IMR-90 (cell line): ENCODE results near the gene STUB1. TPM values are rescaled to one million over a fixed set of nuclear protein-coding genes. Genes with fewer than 3 reads are reported as not detected.

Experiments
- ATAC-seq: fragments of 200-7000 bp; cut with Tn5 transposase; 2 replicates; pipeline ENCODE4 v1.9.1; 2020; ENCODE audit warnings: low read depth, mild to moderate bottlenecking, moderate library complexity
- BruUV-seq: library from RNA; stranded (reverse); fragments of 400-500 nt; replicated peaks from 2 replicates; lab custom pipeline; 2021; lab: Mats Ljungman, UMichigan
- CTCF ChIA-PET: fragments of 300-600 bp; formaldehyde crosslinking; extraction: SDS; loops from one replicate; lab custom pipeline; 2021; ENCODE audit warnings: antibody characterized with exemption; lab: Yijun Ruan, JAX
- POLR2A ChIA-PET: fragments of 300-600 bp; sonication (Branson Sonifier 250); formaldehyde crosslinking; loops from one replicate; lab custom pipeline; 2022; ENCODE audit warnings: antibody characterized with exemption; ENCODE audit not compliant: unreplicated experiment; lab: Charles Lee
- DNase-seq: peaks from one replicate; pipeline ENCODE4 v3.0.0; 2013
- H2AFZ ChIP-seq: replicated peaks from 2 replicates; pipeline ENCODE3; 2013; ENCODE audit warnings: low read length, mild to moderate bottlenecking; ENCODE audit not compliant: poor library complexity
- H2AK5ac ChIP-seq: 2 replicates; pipeline ENCODE4 v1.6.1; 2013; ENCODE audit warnings: low read depth, low read length, inconsistent platforms
- H2AK9ac ChIP-seq: replicated peaks from 2 replicates; pipeline ENCODE3; 2013; ENCODE audit warnings: mild to moderate bottlenecking, low read depth, low read length, moderate library complexity; ENCODE audit not compliant: poor library complexity
- H2BK120ac ChIP-seq: 2 replicates; pipeline ENCODE4 v1.6.1; 2013; ENCODE audit warnings: low read depth, low read length, inconsistent platforms
- H2BK15ac ChIP-seq: 3 replicates; pipeline ENCODE4 v1.6.1; 2013; ENCODE audit warnings: low read depth, low read length, inconsistent platforms
- H2BK20ac ChIP-seq: 2 replicates; pipeline ENCODE4 v1.6.1; 2013; ENCODE audit warnings: low read depth, mild to moderate bottlenecking, inconsistent platforms, low read length, moderate library complexity
- H2BK5ac ChIP-seq: 2 replicates; pipeline ENCODE4 v1.6.1; 2013; ENCODE audit warnings: mild to moderate bottlenecking, low read depth, low read length, inconsistent platforms; ENCODE audit not compliant: poor library complexity, severe bottlenecking
- H3K14ac ChIP-seq: replicated peaks from 2 replicates; pipeline ENCODE4 v1.6.1; 2013; ENCODE audit warnings: low read depth, low read length, inconsistent platforms
- H3K18ac ChIP-seq: 2 replicates; pipeline ENCODE4 v1.6.1; 2013; ENCODE audit warnings: low read depth, low read length, control low read depth
- H3K23ac ChIP-seq: 2 replicates; pipeline ENCODE4 v1.6.1; 2013; ENCODE audit warnings: low read depth, low read length, inconsistent platforms
- H3K27ac ChIP-seq: 2 replicates; pipeline ENCODE4 v1.5.1; 2013; ENCODE audit warnings: mild to moderate bottlenecking, control low read depth, low read length; ENCODE audit not compliant: insufficient read depth
- H3K27me3 ChIP-seq: 2 replicates; pipeline ENCODE4 v1.6.1; 2013; ENCODE audit warnings: low read length; ENCODE audit not compliant: control insufficient read depth, insufficient read depth
- H3K36me3 ChIP-seq: 2 replicates; pipeline ENCODE4 v1.6.1; 2013; ENCODE audit warnings: low read length, mixed read lengths; ENCODE audit not compliant: control insufficient read depth, insufficient read depth
- H3K4ac ChIP-seq: 2 replicates; pipeline ENCODE4 v1.6.1; 2013; ENCODE audit warnings: low read depth, low read length, inconsistent platforms
- H3K4me1 ChIP-seq: 2 replicates; pipeline ENCODE4 v1.6.1; 2013; ENCODE audit warnings: low read length, mixed read lengths; ENCODE audit not compliant: control insufficient read depth, insufficient read depth
- H3K4me2 ChIP-seq: 2 replicates; pipeline ENCODE4 v1.6.1; 2013; ENCODE audit warnings: low read depth, mild to moderate bottlenecking, control low read depth, low read length, moderate library complexity
- H3K4me3 ChIP-seq: 2 replicates; pipeline ENCODE4 v1.5.1; 2013; ENCODE audit warnings: low read depth, mild to moderate bottlenecking, control low read depth, low read length, moderate library complexity; ENCODE audit not compliant: insufficient read depth
- H3K56ac ChIP-seq: 2 replicates; pipeline ENCODE4 v1.6.1; 2013; ENCODE audit warnings: low read length, inconsistent platforms; ENCODE audit not compliant: insufficient read depth; ENCODE audit errors: extremely low read depth
- H3K79me1 ChIP-seq, 2 experiments: 2 replicates each; pipeline ENCODE4 v1.6.1; 2013; ENCODE audit warnings: low read length in 2 of 2, inconsistent platforms in 1 of 2, low read depth in 1 of 2
- H3K9ac ChIP-seq: 2 replicates; pipeline ENCODE4 v1.6.1; 2013; ENCODE audit warnings: low read depth, low read length, control low read depth
- H3K9me1 ChIP-seq: 2 replicates; pipeline ENCODE4 v1.6.1; 2013; ENCODE audit warnings: low read length, inconsistent platforms; ENCODE audit not compliant: insufficient read depth
- H3K9me3 ChIP-seq: 2 replicates; pipeline ENCODE4 v1.6.1; 2013; ENCODE audit warnings: low read length; ENCODE audit not compliant: control insufficient read depth, insufficient read depth
- H4K20me1 ChIP-seq: 2 replicates; pipeline ENCODE4 v1.6.1; 2013; ENCODE audit warnings: low read length, inconsistent platforms; ENCODE audit not compliant: insufficient read depth
- H4K5ac ChIP-seq: 2 replicates; pipeline ENCODE4 v1.6.1; 2013; ENCODE audit warnings: mild to moderate bottlenecking, low read depth, low read length, control low read depth
- H4K8ac ChIP-seq, 2 experiments: 2 replicates each; pipeline ENCODE4 v1.6.1; 2013; ENCODE audit warnings: low read depth in 2 of 2, low read length in 2 of 2, control low read depth in 1 of 2, inconsistent platforms in 1 of 2
- H4K91ac ChIP-seq: 2 replicates; pipeline ENCODE4 v1.6.1; 2013; ENCODE audit warnings: low read depth, low read length, inconsistent platforms; ENCODE audit not compliant: insufficient read depth
- BHLHE40 ChIP-seq: fragments of 150-350 bp; IDR thresholded peaks from 2 replicates; pipeline ENCODE4 v1.6.1; 2016; ENCODE audit warnings: mild to moderate bottlenecking, low read depth, low read length
- CHD1 ChIP-seq: IDR thresholded peaks from 2 replicates; pipeline ENCODE4 v1.6.1; 2012; ENCODE audit warnings: low read depth, low read length, improper control_type of control experiment
- CTCF ChIP-seq: conservative IDR thresholded peaks from 2 replicates; pipeline ENCODE4 v1.5.1; 2012; ENCODE audit warnings: mild to moderate bottlenecking, low read depth, low read length, improper control_type of control experiment
- ELK1 ChIP-seq: fragments of 150-350 bp; IDR thresholded peaks from 2 replicates; pipeline ENCODE4 v1.6.1; 2016; ENCODE audit warnings: low read depth, mild to moderate bottlenecking, low read length, moderate library complexity, borderline replicate concordance
- FOS ChIP-seq: fragments of 150-350 bp; IDR thresholded peaks from 2 replicates; pipeline ENCODE4 v1.6.1; 2016; ENCODE audit warnings: low read depth, low read length
- MAFK ChIP-seq: IDR thresholded peaks from 2 replicates; pipeline ENCODE4 v1.6.1; 2012; ENCODE audit warnings: low read depth, low read length, improper control_type of control experiment
- MAZ ChIP-seq: IDR thresholded peaks from 2 replicates; pipeline ENCODE4 v1.6.1; 2012; ENCODE audit warnings: low read depth, mild to moderate bottlenecking, low read length, improper control_type of control experiment, moderate library complexity, borderline replicate concordance
- MXI1 ChIP-seq: IDR thresholded peaks from 2 replicates; pipeline ENCODE4 v1.6.1; 2012; ENCODE audit warnings: low read depth, mild to moderate bottlenecking, low read length, moderate library complexity, borderline replicate concordance
- NFE2L2 ChIP-seq: fragments of 150-350 bp; IDR thresholded peaks from 2 replicates; pipeline ENCODE4 v1.6.1; 2016; ENCODE audit warnings: low read depth, mild to moderate bottlenecking, low read length
- POLR2A ChIP-seq: IDR thresholded peaks from 2 replicates; pipeline ENCODE4 v1.6.1; 2012; ENCODE audit warnings: mild to moderate bottlenecking, low read depth, low read length
- RCOR1 ChIP-seq: IDR thresholded peaks from 2 replicates; pipeline ENCODE4 v1.6.1; 2012; ENCODE audit warnings: mild to moderate bottlenecking, low read length, improper control_type of control experiment; ENCODE audit not compliant: insufficient replicate concordance
- RFX5 ChIP-seq: IDR thresholded peaks from 2 replicates; pipeline ENCODE4 v1.8.0; 2012; ENCODE audit warnings: low read depth, mild to moderate bottlenecking, low read length, moderate library complexity
- SMC3 ChIP-seq: fragments of 150-350 bp; IDR thresholded peaks from 2 replicates; pipeline ENCODE4 v1.6.1; 2016; ENCODE audit warnings: low read depth, mild to moderate bottlenecking, antibody characterized with exemption, low read length, moderate library complexity
- USF2 ChIP-seq: fragments of 150-350 bp; IDR thresholded peaks from 2 replicates; pipeline ENCODE4 v1.6.1; 2017; ENCODE audit warnings: mild to moderate bottlenecking, antibody characterized with exemption, low read length, low read depth
- WGBS, 2 experiments: methylation state at CpG; one replicate each; pipeline versions ENCODE4 v1.1.5 to v1.1.7; 2013; ENCODE audit warnings: missing lambda C conversion rate in 2 of 2; ENCODE audit not compliant: insufficient read length in 1 of 2; ENCODE audit errors: extremely low coverage in 2 of 2; 5-methylcytosine and 5-hydroxymethylcytosine counted together
- dilution Hi-C: fragments of 300-500 bp; cut with HindIII; formaldehyde crosslinking; loops from one replicate; pipeline ENCODE4 v1.14.3; 2018; ENCODE audit warnings: low sequenced_read_pairs; ENCODE audit not compliant: unreplicated experiment
- in situ Hi-C: fragments of 300-500 bp; cut with MboI; formaldehyde crosslinking; loops from 3 replicates; pipeline ENCODE4 v1.14.3; 2019; ENCODE audit warnings: low sequenced_read_pairs, inconsistent platforms, mixed read lengths
- intact Hi-C: fragments of 100-400 bp; cut with micrococcal nuclease; formaldehyde crosslinking; loops from 2 replicates; pipeline ENCODE4 v1.10.0; 2022
- polyA plus RNA-seq, 3 experiments: library from polyadenylated mRNA; depleted of rRNA; stranded (reverse); fragments of >200 nt; gene quantifications; 2 replicates each; pipeline ENCODE4 v1.2.3, GENCODE V29; 2012; ENCODE audit warnings: low replicate concordance in 1 of 3
- total RNA-seq: library from RNA; depleted of rRNA; stranded (reverse); fragments of >200 nt; gene quantifications from 2 replicates; pipeline ENCODE4 v1.2.3, GENCODE V29; 2012

Gene STUB1
- total and polyA plus RNA-seq, 2 of the 4 experiments (the other 2 are of a cell fraction) = 183 to 186 TPM

- TF ChIP-seq NFE2L2 = no peak
Observed at GRCh38 chr16:649631-650030, 30.6 kb upstream of the STUB1 start (continued).

GRCh38 chr16:651844-652243, 28.4 kb upstream of the STUB1 start:
- no peaks in the 10 kb centered on the region for H4K20me1 ChIP-seq
- no peak overlapping the region for H3K27ac ChIP-seq
- H3K9ac ChIP-seq = no peak overlapping the region
- H3K14ac ChIP-seq = no peak overlapping the region
- dilution Hi-C loops = no loop called here
- WGBS, 2 experiments = 87% methylated on average over 17 of the region's 22 CpGs; no CpG with 5 or more reads in 1 of the 2 experiments
- POLR2A ChIA-PET = no interaction called here
- no peaks in the 10 kb centered on the region for H3K9me3 ChIP-seq
- no peak overlapping the region for H3K4me3 ChIP-seq
- no peak overlapping the region for H3K18ac ChIP-seq
- in situ Hi-C loops = no loop called here
- no peak overlapping the region for H4K5ac ChIP-seq
- no peak overlapping the region for H3K23ac ChIP-seq
- H3K4me1 ChIP-seq = peaks cover 12% of the 10 kb centered on the region
- no peak overlapping the region for H2BK15ac ChIP-seq
- H2AFZ ChIP-seq = no peak overlapping the region
- H2BK20ac ChIP-seq = no peak overlapping the region
- intact Hi-C loops = no loop called here
- H4K8ac ChIP-seq = no peak overlapping the region
- H2BK5ac ChIP-seq = no peak overlapping the region
- H2BK120ac ChIP-seq = no peak overlapping the region
- H3K56ac ChIP-seq = no peak overlapping the region
- CTCF ChIA-PET = no interaction called here
- no peak overlapping the region for H2AK9ac ChIP-seq
- no peak for DNase-seq
- peaks cover 12% of the 10 kb centered on the region; the same call in 1 of the 2 replicates for H3K9me1 ChIP-seq
- ATAC-seq = no peak
- H4K91ac ChIP-seq = no peak overlapping the region
- H3K4ac ChIP-seq = no peak overlapping the region
- peaks cover 10 to 31% of the 10 kb centered on the region in 2 experiments; a peak in 3 of 4 replicates for H3K79me1 ChIP-seq
- no peak overlapping the region for H2AK5ac ChIP-seq
- H3K4me2 ChIP-seq = no peak overlapping the region
- TF ChIP-seq RCOR1 (no peak), SMC3 (no peak), MAFK (no peak), RFX5 (no peak), ELK1 (no peak), BHLHE40 (no peak), USF2 (no peak), FOS (no peak), POLR2A (no peak), CTCF (no peak), MXI1 (no peak), MAZ (no peak), CHD1 (no peak), NFE2L2 (no peak)
- no TSS peak for BruUV-seq
- no peaks in the 10 kb centered on the region for H3K27me3 ChIP-seq
- peaks cover 3% of the 10 kb centered on the region; the same call in 1 of the 2 replicates for H3K36me3 ChIP-seq
